RPMI8226 (cell line): ENCODE data around the gene HPDL.
A peak's percentile ranks its signal among the peaks of the same experiment; 100 is the strongest.

Experiments
- DNase-seq: peaks from one replicate; pipeline ENCODE4 v3.0.0-alpha.2; 2015

Gene HPDL

DNA sequence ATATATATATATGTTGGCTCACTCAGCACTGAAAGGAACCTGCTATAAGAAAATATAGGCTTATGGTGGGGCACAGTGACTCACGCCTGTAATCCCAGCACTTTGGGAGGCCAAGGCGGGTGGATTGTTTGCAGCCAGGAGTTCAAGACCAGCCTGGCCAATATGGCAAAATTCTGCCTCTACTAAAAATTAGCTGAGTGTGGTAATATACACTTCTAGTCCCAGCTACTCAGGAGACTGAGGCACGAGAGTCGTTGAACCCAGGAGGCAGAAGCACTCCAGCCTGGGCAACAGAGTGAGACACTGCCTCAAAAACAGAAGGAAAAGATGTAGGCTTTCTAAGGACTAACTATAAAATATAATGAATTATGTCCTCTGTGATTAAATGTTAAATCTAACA, 28.1 kb downstream of the HPDL start:
- no peak for DNase-seq

DNA sequence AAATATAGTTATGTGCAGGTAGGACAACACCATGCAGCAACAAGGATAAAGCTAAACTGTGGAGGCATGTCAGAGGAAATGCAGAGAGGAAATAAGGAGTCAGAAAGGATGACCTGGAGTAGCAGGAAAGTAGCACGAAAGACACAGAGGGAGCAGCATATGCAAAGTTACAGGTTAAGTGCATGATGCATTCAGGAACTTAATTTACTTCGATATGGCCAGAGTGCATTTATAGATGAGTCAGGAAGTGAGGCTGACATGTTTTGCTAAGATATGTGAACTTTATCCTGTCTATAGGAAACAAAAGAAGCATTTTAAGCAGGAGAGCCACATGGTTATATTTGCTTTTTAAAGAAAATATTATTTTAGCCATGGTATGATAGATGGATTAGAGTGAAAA, 29.0 kb downstream of the HPDL start:
- DNase-seq = no peak

DNA sequence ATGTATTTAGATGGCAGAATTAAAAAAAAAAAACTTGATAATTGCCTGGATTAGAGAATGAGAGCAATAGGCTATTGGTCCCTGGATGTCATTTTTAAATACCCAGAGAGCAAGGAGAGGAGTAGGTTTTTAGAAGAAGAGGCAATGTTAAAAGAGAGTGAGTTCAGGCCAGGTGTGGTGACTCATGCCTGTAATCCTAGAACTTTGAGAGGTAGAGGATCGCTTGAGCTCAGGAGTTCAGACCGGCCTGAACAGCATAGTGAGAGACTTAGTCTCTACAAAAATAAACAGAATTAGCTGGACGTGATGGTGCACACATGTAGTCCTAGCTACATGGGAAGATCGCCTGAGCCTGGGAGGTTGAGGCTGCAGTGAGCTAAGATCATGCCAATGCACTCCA, 29.5 kb downstream of the HPDL start:
- no peak for DNase-seq

DNA sequence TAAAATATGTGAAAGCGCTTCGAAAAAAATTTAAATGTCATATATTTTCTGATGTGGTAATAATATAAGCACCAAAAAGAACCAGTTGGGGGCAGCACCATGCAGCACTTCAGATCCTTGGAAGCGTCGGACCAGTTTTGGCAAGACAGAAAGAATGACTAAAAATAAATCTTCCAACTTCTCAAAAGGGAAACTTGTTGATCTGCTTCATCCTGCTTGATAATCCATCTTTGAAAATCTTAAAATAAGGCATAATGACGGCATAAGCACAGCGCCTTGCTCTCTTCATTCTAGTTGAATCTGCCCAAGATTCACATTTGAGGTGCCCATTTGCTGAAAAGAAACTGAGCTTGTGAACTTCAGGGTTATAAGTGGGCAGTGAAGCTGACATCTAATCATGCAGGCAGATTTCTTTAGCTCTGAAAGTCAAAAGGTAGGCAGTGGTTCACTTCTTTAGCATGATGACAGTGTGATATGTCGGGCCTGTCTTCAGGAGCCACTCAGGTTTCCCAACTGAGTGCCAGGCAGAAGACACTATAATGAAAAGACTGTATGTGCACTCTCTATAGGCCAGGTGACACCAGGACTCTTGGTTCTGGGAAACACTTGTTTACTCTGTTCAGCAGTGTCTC, 33.3 kb downstream of the HPDL start:
- peak; percentile 55 for DNase-seq

DNA sequence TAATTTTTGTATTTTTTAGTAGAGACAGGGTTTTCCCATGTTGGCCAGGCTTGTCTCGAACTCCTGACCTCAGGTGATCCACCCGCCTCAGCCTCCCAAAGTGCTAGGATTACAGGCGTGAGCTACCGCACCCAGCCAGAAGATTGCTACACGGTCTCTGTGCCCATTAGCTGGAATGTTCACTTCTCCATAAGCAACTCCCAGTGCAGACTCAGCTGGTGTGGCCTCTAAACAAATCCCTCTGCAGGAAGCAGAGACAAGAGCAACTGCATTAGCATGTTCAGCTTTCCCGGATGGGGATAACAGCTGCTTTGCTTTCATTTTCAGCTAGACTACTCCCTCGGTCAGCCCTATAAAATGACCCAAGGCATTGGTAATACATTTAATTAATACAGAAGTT, 34.3 kb downstream of the HPDL start:
- peak; percentile 23 for DNase-seq

DNA sequence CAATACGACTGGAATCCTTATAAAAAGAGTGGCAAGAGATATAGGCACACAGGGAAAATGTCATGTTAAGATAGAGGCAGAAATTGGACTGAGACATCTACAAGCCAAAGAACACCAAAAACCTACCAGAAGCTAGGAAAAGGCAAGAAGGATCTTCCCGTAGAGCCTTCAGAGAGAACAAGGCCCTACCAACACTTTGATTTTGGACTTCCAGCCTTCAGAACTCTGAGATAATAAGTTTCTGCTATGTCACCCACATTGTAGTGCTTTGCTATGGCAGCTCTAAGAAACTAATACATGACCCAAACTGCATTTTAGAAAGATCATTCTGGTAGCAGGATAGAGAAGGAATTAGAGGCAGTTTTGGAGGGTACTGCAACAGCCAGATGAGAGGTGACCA, 37.6 kb downstream of the HPDL start:
- DNase-seq = no peak

DNA sequence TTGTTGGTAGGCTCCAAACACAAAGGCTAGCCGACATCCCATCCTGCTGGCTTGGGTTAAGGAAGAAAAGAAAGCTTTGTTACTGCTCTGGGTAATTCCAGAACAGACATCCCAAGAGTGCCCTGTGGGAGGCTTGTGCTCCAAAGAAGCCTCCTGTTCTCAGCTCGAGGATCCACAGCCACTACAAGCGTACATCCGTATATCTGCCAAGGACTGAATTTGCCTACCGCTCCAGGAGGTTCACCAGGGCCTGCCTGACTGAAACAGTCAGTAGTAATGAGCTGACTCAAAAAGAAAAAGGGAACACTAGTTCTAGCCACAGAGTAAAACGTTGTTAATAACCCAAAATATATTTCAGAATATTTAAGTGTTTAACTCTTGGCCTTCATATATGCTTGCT, 38.4 kb downstream of the HPDL start:
- DNase-seq = no peak

DNA sequence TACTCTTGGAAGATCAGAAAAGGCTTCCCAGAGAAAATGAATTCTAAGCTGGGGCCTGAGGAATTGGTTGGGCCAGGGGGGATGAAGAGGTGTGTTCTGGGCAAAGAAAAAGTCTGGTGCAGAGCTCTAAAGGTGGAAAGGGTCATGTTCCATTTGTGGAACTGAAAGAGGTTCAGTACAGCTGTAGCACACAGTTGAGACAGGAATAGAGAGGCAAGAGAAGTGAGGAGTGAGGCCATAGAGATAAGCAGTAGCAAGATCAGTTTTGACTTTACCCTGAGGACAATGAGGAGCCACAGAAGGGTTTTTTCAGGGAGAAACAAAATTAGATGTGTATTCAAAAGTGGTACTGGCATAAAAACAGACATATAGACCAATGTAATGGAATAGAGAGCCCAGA, 43.9 kb downstream of the HPDL start:
- DNase-seq = no peak

DNA sequence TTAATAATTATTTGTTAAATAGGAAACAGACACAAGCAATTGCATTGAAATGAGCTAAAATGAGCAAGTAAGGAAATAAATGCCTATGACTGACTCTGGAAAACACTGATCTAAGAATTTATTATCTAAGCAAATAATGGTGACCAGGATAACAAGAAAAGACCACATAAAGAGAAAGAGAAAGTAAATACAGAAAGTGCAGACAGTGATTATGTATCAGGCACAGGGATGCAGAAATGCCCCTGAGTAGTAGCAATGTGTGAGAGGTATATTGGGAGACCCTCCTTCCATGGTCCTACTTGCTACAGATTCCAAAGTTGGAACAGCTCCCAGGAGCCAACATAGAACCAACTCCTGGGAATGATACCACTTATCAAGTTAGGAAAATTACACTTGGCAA, 46.9 kb downstream of the HPDL start:
- DNase-seq = no peak

DNA sequence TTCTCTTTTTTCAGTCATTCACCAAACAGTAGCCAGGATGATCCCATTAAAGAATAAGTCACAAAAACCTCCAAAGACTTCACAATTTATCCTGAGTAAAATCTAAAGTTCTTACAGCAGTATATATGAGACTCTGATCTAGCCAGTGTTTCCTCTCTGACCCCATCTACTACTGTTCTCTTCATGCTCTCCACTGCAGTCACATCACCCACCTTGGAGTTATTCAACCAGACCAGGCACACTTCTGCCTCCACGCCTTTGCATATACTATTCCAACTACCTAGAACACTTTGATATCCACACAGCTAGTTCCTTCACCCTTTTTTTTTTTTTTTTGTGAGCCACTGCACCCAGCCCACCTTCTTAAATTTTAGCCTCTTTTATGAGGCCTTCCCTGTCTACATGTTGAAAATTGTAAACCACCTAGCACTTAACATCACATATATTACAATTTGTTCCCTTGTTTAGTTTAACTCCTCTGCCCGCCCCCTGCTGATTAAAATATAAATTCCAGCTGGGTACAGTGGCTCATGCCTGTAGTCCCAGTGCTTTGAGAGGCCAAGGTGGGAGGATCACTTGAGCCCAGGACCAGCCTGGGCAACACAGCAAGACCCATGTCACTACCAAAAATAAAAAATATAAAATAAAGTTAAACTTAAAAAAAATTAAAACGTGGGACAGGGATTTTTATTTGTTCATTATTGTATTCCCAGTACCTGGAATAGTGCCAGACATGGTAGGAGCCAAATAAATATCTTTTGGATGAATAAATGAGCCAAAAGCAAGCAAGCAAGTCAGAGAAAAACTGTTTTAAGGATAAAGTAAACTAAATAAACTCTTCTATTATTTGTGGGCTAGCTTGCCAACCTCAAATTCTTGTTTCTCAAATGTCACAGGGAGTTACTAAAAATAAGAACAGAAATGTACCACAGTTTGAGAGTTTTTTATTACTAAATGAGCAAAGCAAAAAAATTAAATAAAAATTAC, 48.7 kb downstream of the HPDL start:
- DNase-seq = no peak

DNA sequence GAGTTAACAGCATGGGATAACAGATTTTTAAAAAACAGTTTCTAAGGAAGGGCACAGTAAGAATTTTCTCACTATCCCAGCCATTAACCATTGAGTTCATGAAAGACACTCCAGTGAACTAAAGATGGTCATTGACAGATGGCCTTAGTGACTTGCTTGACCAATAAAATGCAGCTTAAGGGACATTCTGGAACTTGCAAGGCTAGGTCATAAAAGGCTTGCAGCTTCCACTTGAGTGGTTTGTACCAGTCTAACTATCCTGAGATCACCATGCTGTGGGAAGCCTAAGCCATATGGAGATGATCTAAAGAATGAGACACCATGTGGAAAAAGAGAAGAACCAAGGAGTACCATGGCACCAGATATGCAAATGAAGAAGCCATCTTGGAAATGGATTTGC, 51.5 kb downstream of the HPDL start:
- DNase-seq = no peak
